Naive thymus-derived CD8-positive, alpha-beta T cell (primary cell): ENCODE measurements around the gene CLEC16A. TPM values are rescaled to one million over a fixed set of nuclear protein-coding genes. Genes with fewer than 3 reads are reported as not detected.
"Not testable (repeated sequence)": the region's sequence is repeated elsewhere in the genome, so short reads cannot be mapped to it uniquely, and the experiment has no call there.

Source experiments
- ATAC-seq, 2 donors: fragments of 150-1000 bp; cut with Tn5 transposase in 1 of 2; sonication (Bioruptor Pico), chemical (Tn5 transposase) in 1 of 2; 1 replicate in 1 of 2; 2 replicates in 1 of 2; pipeline ENCODE4 v1.10.0; 2021; ENCODE audit warnings: mild to moderate bottlenecking in 2 of 2, moderate library complexity in 2 of 2
- POLR2A ChIA-PET: fragments of 350-600 bp; sonication (Branson Sonifier 250); formaldehyde crosslinking; loops from one replicate; lab custom pipeline; 2021; ENCODE audit warnings: antibody characterized with exemption; lab: Charles Lee
- DNase-seq, 10 donors: peaks; one replicate each; pipeline versions ENCODE4 v3.0.0 to v3.0.0-alpha.2; 2020 to 2022
- H3K27ac Mint-ChIP-seq, 10 donors: one replicate each; pipeline ENCODE4 v1.8.0; 2020 to 2022; ENCODE audit warnings: mild to moderate bottlenecking in 10 of 10, mixed read lengths in 10 of 10, moderate library complexity in 4 of 10, inconsistent platforms in 1 of 10
- H3K27me3 Mint-ChIP-seq, 5 donors: one replicate each; pipeline ENCODE4 v1.8.0; 2021 to 2022; ENCODE audit warnings: mixed read lengths in 5 of 5
- H3K36me3 Mint-ChIP-seq, 3 donors: one replicate each; pipeline ENCODE4 v1.8.0; 2020 to 2022; ENCODE audit warnings: mixed read lengths in 3 of 3, mild to moderate bottlenecking in 2 of 3, inconsistent platforms in 1 of 3
- H3K4me1 Mint-ChIP-seq, 4 donors: one replicate each; pipeline ENCODE4 v1.8.0; 2021 to 2022; ENCODE audit warnings: mixed read lengths in 4 of 4
- H3K4me3 Mint-ChIP-seq, 10 donors: one replicate each; pipeline ENCODE4 v1.8.0; 2020 to 2022; ENCODE audit warnings: mild to moderate bottlenecking in 10 of 10, mixed read lengths in 10 of 10, moderate library complexity in 6 of 10, inconsistent platforms in 1 of 10
- H3K9me3 Mint-ChIP-seq, 9 donors: one replicate each; pipeline ENCODE4 v1.8.0; 2020 to 2022; ENCODE audit warnings: mixed read lengths in 9 of 9, mild to moderate bottlenecking in 3 of 9, inconsistent platforms in 1 of 9, moderate library complexity in 1 of 9
- polyA plus RNA-seq, 3 donors: library from polyadenylated mRNA; unstranded; fragments of 300-500 nt; fragmentation: Illumina TruSeq; gene quantifications; one replicate each; pipeline ENCODE4 v1.2.3, GENCODE V29; 2021
- total RNA-seq, 8 experiments: library from RNA in 2 of 8; stranded (reverse) in 2 of 8; gene quantifications; one replicate each; pipeline ENCODE4 v1.2.3 and lab custom pipeline; 2021 to 2026

CLEC16A gene
- total and polyA plus RNA-seq, 5 experiments from 2014 or later, result 8.5 to 28.8 (median 19.4) TPM

DNA sequence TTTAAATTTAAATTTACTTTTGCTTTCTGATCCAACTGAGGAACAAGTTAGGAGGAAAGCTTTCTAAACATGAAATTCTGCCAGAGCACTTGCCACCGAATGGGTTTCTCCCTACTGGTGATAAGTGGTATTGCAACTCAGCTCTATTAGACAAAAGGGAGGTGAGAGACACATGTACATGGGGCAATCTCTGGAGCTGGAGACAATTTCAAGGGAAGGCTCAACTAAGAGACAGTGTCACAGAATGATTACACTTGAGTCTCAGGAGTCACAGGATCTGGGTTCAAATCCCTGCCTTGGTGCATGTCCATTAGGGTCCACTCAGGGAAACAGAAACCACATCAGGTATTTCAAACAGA, 274.2 kb downstream of the CLEC16A start:
- Mint-ChIP-seq H3K9me3 (peaks cover 0 to 13% (median 5%) of the 10 kb centered on the region in 9 donors), H3K4me1 (peaks cover 6 to 25% (median 22%) of the 10 kb centered on the region in 4 donors), H3K4me3 (no peak overlapping the region), H3K27me3 (no peaks in the 10 kb centered on the region), H3K36me3 (peaks cover 0 to 14% (median 9%) of the 10 kb centered on the region in 3 donors), H3K27ac (peak overlapping the region in 2 of 10 donors; percentile 11 to 53)
- no peak for ATAC-seq
- no peak for DNase-seq
- POLR2A ChIA-PET, result interaction anchor here (0.6 to 1.3 kb wide), 4 partner anchors 14 to 37 kb away, joined by 3 to 7 read pairs (median 4); partner anchors contain the start of gene SOCS1

DNA sequence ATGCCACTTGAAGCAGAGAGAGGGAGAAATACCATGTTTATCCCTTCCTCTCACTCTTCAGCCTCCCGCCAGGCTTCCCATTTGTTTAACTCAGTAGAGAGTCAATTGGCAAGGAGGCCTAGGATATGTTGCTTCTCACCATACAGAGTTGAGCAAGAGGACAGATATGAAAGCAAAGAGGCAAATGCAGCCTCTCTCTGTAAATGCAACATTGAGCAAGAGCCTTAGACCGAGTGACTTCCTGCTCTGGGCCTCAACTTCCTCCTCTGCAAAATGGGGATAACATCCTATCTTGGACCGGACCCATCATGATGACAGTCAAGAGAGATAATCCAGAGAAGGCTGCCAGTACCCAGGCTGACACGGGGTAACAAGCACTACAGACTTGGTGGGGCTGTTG, 274.8 kb downstream of the CLEC16A start:
- no peak overlapping the region for H3K4me3 Mint-ChIP-seq
- POLR2A ChIA-PET, result no interaction called here
- peaks cover 8 to 30% (median 26%) of the 10 kb centered on the region in 4 donors for H3K4me1 Mint-ChIP-seq
- H3K27me3 Mint-ChIP-seq, result no peaks in the 10 kb centered on the region
- H3K36me3 Mint-ChIP-seq, result peaks cover 0 to 14% (median 9%) of the 10 kb centered on the region in 3 donors
- H3K9me3 Mint-ChIP-seq, result peaks cover 0 to 13% (median 5%) of the 10 kb centered on the region in 9 donors
- ATAC-seq (no peak), DNase-seq (no peak)
- peak overlapping the region in 1 of 10 donors; percentile 11 for H3K27ac Mint-ChIP-seq

DNA sequence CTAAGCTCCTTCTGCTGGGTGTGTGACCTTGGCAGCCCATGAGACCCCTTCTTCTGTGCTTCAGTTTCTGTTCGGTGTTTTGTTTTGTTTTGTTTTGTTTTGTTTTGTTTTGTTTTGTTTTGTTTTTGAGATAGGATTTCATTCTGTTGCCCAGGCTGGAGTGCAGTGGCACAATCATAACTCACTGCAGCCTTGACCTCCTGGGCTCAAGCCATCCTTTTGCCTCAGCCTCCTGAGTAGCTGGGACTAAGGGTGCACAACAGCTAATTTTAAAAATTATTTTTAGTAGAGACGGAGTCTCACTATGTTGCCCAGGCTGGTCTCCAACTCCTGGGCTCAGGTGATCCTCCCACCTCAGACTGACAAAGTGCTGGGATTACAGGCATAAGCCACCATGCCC, 276.1 kb downstream of the CLEC16A start:
- ATAC-seq, H3K4me3 Mint-ChIP-seq, DNase-seq, POLR2A ChIA-PET, H3K27me3 Mint-ChIP-seq: not testable (repeated sequence)
- H3K36me3 Mint-ChIP-seq, result peaks cover 0 to 14% (median 9%) of the 10 kb centered on the region in 3 donors
- peaks cover 19 to 43% (median 39%) of the 10 kb centered on the region in 4 donors for H3K4me1 Mint-ChIP-seq
- peaks cover 0 to 13% (median 5%) of the 10 kb centered on the region in 9 donors for H3K9me3 Mint-ChIP-seq
- H3K27ac Mint-ChIP-seq, result peak overlapping the region in 3 of 10 donors; percentile 4 to 41 (median 10)

DNA sequence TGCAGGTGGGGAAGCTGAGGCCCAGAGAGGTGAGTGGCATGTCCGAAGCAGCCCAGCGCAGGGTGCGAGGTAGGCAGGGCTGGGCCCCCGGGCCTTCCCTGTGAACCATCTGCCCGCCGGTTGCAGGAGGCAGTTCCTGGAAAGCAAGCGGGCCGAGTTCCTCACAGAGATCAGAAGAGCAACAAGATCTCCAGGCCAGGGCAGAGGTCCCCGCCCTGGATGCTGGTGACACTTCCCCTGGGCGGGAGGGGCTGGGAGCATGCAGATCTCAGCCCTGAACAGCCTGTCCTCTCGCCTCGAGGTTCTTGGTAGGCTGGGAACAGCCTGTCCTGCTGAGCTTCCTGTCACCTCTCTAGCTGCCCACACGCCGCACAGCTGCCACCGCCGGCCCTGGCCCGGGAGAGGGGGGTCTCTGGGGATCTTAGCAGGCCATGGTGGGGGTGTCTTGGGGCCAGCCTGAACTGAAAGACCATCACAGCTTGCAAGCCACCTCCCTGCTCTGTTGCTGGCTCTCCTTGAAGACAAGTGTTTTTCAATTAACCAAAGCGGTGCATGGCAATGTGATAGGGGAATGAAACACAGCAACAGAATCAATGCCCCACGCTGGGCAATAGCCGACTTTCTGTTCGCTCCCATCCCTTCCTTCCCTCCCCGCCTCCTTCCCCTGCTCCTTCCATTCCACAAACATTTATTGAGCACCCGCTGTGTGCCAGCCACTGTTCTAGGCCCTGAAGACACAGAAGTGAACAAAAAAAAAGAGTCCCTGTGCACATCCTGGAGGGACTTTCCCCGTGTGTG, 279.9 kb downstream of the CLEC16A start:
- no peaks in the 10 kb centered on the region for H3K27me3 Mint-ChIP-seq

DNA sequence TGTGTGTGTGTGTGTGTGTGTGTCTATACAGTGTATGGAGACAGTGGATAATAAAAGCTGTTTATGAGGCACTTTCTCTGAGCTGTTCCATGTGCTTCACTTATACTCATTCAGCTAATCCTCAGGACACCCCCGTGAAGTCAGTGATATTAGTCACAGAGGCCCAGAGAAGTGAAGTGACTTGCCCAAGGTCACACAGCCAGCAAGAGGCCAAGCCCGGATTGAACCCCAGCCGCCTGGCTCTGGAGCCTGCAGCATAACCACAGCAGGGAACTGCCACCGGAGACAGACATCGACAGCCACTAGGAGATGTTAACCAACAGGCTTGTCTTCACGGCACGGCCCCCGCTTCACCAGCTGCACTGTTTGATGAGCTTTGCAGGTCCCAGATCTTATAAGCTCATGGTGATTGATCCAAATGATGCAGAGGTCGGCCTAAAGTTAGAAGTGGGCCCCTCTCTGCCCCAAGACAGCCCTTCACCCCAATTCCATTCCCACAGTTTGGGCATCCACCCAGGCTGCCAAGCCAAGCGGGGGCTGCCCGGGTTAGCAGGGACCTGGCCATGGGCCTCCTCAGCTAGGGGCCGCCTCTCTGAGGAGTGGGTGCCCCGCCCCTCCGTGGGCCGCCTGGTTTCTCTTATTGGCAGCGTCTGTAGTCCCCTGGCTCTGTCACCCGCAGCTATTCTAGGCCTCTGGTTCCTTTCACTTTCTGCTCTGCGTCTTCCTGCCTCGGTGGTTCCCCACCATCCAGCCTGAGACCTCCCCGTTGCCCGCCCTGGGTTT, 280.7 kb downstream of the CLEC16A start:
- DNase-seq, result peak; percentile 52 to 91 (median 74)
- no peaks in the 10 kb centered on the region for H3K27me3 Mint-ChIP-seq
- H3K4me3 Mint-ChIP-seq, result peak overlapping the region; percentile 48 to 90 (median 80)
- H3K36me3 Mint-ChIP-seq, result no peaks in the 10 kb centered on the region
- POLR2A ChIA-PET, result interaction anchor here (0.6 to 5.8 kb wide), 16 partner anchors 8 to 572 kb away, joined by 3 to 148 read pairs (median 5); partner anchors contain the start of genes CLEC16A, SOCS1, TXNDC11 and ZC3H7A
- H3K9me3 Mint-ChIP-seq, result no peaks in the 10 kb centered on the region
- peak overlapping the region; percentile 94 to 99 (median 97) for H3K27ac Mint-ChIP-seq
- peaks cover 28 to 71% (median 53%) of the 10 kb centered on the region in 4 donors for H3K4me1 Mint-ChIP-seq
- peak; percentile 86 to 90 for ATAC-seq

More for the DNA sequence above, 279.9 kb downstream of the CLEC16A start:
- H3K27ac Mint-ChIP-seq, result peak overlapping the region; percentile 94 to 99 (median 97)
- peaks cover 29 to 66% (median 47%) of the 10 kb centered on the region in 4 donors for H3K4me1 Mint-ChIP-seq
- POLR2A ChIA-PET, result interaction anchor here (0.6 to 5.8 kb wide), 16 partner anchors 9 to 573 kb away, joined by 3 to 148 read pairs (median 5); partner anchors contain the start of genes CLEC16A, SOCS1, TXNDC11 and ZC3H7A
- no peaks in the 10 kb centered on the region for H3K36me3 Mint-ChIP-seq
- peak; percentile 17 to 83 (median 52) for DNase-seq
- H3K4me3 Mint-ChIP-seq, result peak overlapping the region; percentile 48 to 90 (median 80)
- ATAC-seq, result peak; percentile 35 to 54
- H3K9me3 Mint-ChIP-seq, result no peaks in the 10 kb centered on the region

DNA sequence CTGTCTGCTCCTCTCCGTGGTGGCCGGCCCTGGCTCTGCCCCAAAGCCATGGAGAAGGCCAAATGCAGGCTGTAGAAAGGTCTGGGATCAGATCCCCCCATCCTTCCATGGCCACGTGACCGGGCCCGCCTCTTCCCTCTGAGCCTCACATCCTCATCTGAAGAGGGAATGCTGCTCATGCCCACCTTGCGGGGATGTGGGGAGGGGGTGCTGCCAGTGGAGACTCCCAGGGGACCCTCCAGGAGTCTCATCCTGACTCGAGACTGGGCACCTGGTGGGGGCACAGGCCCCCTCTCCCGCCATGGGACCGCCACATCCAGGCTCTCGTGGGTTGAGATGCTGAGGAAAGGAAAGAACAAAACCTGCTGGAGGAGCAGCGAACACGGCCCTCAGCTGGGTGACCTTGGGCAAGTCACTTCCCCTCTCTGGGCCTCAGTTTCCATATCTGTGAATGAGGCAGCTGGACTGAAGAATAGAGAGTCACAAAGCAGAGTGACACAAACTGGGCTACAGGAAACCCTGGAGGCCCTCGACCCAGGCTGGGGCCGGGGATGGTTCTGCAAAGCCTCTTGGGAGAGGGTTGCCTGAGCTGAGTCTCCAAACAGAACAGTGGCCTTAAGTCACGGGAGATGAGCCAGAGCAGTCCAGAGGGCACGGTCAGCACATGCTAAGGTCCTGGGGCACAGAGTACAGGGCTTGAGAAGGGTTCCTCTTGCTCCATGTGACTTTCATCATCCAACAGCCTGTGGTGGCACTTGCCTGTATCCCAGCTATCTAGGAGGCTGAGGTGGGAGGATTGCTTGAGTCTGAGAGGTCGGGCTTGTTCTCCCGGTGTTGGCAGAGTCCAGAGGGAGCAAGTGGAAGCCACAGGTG, 281.5 kb downstream of the CLEC16A start:
- Mint-ChIP-seq H3K4me3 (peak overlapping the region; percentile 48 to 90 (median 80)), H3K9me3 (no peaks in the 10 kb centered on the region), H3K27me3 (no peaks in the 10 kb centered on the region), H3K36me3 (no peaks in the 10 kb centered on the region), H3K4me1 (peaks cover 28 to 72% (median 55%) of the 10 kb centered on the region in 4 donors), H3K27ac (peak overlapping the region; percentile 94 to 99 (median 97))
- POLR2A ChIA-PET, result interaction anchor here (0.6 to 5.8 kb wide), 14 partner anchors 7 to 572 kb away, joined by 3 to 148 read pairs (median 5); partner anchors contain the start of genes CLEC16A, SOCS1 and ZC3H7A
- ATAC-seq (no peak), DNase-seq (no peak)

DNA sequence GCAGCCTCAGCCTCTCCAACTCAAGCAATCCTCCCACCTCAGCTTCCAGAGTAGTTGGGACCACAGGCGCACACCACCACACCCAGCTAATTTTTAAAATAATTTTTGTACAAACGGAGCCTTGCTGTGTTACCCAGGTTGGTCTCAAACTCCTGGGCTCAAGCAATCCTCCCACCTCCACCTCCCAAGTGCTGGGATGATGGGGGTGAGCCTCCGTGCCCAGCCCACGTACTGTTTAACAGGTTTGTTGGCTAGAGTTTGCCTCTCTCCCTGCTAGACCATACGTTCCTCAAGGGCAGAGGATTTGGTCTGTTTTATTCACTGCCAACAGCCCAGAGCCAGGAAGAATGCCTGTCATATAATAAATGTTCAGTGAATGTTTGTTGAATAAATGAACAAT, 285.1 kb downstream of the CLEC16A start:
- Mint-ChIP-seq H3K27me3 (no peaks in the 10 kb centered on the region), H3K27ac (peak overlapping the region; percentile 49 to 96 (median 86)), H3K36me3 (no peaks in the 10 kb centered on the region), H3K9me3 (no peaks in the 10 kb centered on the region), H3K4me3 (peak overlapping the region in 1 of 10 donors; percentile 34), H3K4me1 (peaks cover 35 to 78% (median 70%) of the 10 kb centered on the region in 4 donors)
- ATAC-seq, result no peak
- POLR2A ChIA-PET, result interaction anchor here (2.3 kb wide), 1 partner anchor 26 kb away, joined by 15 read pairs; the partner anchor contains the start of gene SOCS1
- no peak for DNase-seq

DNA sequence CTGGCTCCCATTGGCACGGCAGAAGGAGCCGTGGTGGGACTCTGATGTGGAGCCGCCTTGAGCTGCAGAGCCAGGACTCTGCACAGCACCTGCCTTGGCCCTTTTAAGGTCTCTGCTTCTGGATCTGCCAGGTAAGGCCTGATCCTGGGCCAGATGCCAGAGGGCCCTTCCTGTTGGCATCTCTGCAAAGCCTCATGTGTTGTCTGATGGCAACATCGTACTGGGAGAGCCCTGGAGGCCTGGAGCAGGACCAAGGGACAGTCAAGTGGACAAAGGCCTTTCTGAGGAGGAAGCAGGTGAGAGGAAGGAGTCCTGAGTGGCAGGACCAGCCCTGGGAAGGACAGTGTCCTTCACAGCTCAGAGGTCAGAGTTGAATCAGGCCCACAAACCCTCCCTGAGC, 285.5 kb downstream of the CLEC16A start:
- peaks cover 33 to 77% (median 69%) of the 10 kb centered on the region in 4 donors for H3K4me1 Mint-ChIP-seq
- ATAC-seq (no peak), DNase-seq (no peak)
- no peaks in the 10 kb centered on the region for H3K36me3 Mint-ChIP-seq
- H3K27me3 Mint-ChIP-seq, result no peaks in the 10 kb centered on the region
- H3K27ac Mint-ChIP-seq, result peak overlapping the region; percentile 34 to 96 (median 84)
- POLR2A ChIA-PET, result interaction anchor here (2.3 kb wide), 1 partner anchor 26 kb away, joined by 15 read pairs; the partner anchor contains the start of gene SOCS1
- H3K9me3 Mint-ChIP-seq, result no peaks in the 10 kb centered on the region
- H3K4me3 Mint-ChIP-seq, result no peak overlapping the region

DNA sequence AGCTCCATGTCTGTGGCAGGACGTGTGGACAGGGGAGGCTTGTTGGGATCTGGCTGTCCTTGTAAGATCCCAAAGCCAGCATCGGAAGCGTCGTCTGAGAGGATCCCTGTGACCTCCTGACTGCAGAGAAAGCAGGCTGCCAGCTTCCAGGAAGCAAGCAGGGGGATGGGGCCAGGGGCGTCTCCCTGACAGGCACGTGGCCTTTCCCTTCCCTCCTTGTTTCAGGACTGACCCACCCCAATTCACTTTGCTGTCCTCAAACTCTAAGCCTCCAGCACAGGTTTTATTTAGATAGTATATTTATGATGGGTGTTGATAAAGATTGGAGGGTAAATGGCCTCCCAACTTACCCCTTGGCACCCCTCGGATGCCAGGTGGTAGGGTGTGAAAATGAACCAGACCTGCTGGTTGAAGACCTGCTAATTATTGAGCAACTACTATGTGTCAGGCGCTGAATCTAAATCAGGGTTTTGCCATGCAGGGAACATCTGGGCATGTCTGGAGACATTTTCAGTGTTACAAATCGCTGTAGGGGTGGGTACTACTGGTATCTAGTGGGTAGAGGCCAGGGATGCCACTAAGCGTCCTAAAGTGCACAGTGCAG, 287.1 kb downstream of the CLEC16A start:
- H3K27me3 Mint-ChIP-seq, result no peaks in the 10 kb centered on the region
- DNase-seq (no peak), ATAC-seq (no peak)
- H3K4me3 Mint-ChIP-seq, result peak overlapping the region in 6 of 10 donors; percentile 15 to 74 (median 51)
- peaks cover 30 to 70% (median 63%) of the 10 kb centered on the region in 4 donors for H3K4me1 Mint-ChIP-seq
- POLR2A ChIA-PET, result interaction anchor here (2.3 kb wide), 1 partner anchor 24 kb away, joined by 15 read pairs; the partner anchor contains the start of gene SOCS1
- peak overlapping the region; percentile 87 to 99 (median 92) for H3K27ac Mint-ChIP-seq
- no peaks in the 10 kb centered on the region for H3K9me3 Mint-ChIP-seq
- no peaks in the 10 kb centered on the region for H3K36me3 Mint-ChIP-seq
